Measurements from ENCODE around the gene ABHD17C.

GRCh38 chr15:80674245-80674614, 20.9 kb upstream of the ABHD17C start:
- TF ChIP-seq EZH2 (IDR thresholded peaks at IDR 0.05; ENCODE audit: insufficient read depth, poor library complexity, severe bottlenecking) (no peak), EZH2phosphoT487 (IDR thresholded peaks at IDR 0.05; ENCODE audit: insufficient read depth, low read depth) (no peak)

Data from GM23248 (cell line).